Left forelimb (tissue), 1 donor: Measurements from ENCODE around the gene MYO3B.

Experiments
- DNase-seq: peaks from one replicate; pipeline ENCODE4 v3.0.0-alpha.2; 2018; ENCODE audit warnings: low spot score

MYO3B gene

GRCh38 chr2:170371231-170371998, 193.5 kb downstream of the MYO3B start:
- DNase-seq, result no peak

- no peak for DNase-seq
These were observed 197.2 kb downstream of the MYO3B start for GRCh38 chr2:170375192-170375591.

GRCh38 chr2:170377500-170378207, 199.7 kb downstream of the MYO3B start:
- no peak for DNase-seq

- DNase-seq, result no peak
These were observed 202.3 kb downstream of the MYO3B start for GRCh38 chr2:170380267-170380666.

DNA sequence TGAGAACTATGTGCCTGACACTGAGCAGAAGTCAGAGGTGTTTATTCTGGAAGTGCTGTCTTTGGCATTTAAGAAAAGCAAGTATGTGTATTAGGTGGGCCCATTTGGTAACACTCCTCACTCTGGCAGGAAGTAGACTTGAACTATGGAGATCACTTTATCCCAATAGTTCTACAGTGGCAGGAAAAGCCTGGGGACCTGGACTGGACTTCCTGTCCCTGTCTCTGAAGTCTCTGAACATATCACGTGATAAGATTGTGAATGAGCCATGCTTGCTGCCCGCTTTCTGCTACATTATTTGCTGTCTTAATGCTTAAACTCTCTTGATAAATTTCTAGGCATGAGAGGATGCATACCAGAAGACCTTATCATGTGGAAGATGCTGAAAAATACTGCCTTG, 203.7 kb downstream of the MYO3B start:
- DNase-seq, result no peak

- no peak for DNase-seq
These were observed 208.6 kb downstream of the MYO3B start for GRCh38 chr2:170386554-170386953.

DNA sequence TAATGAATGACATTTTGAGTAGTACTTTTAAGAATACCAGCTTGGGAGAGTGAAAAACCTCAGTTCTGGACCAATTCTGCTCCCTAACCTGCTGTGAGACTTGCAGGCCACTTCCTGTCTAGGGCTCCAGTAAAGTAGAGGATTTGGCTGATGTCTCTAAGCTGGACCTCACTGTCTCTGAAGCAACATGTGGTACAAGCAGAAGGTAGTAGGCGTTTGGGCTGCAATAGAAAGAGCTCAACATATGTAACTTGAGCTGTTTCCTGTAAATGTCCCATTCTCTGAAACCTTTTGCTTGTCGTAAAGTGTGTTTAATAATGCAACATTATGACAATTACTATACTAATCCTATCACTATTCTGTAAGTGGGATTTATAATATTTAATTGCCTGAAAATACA, 213.1 kb downstream of the MYO3B start:
- no peak for DNase-seq

- DNase-seq, result no peak
These were observed 213.8 kb downstream of the MYO3B start for GRCh38 chr2:170391697-170392096.

DNA sequence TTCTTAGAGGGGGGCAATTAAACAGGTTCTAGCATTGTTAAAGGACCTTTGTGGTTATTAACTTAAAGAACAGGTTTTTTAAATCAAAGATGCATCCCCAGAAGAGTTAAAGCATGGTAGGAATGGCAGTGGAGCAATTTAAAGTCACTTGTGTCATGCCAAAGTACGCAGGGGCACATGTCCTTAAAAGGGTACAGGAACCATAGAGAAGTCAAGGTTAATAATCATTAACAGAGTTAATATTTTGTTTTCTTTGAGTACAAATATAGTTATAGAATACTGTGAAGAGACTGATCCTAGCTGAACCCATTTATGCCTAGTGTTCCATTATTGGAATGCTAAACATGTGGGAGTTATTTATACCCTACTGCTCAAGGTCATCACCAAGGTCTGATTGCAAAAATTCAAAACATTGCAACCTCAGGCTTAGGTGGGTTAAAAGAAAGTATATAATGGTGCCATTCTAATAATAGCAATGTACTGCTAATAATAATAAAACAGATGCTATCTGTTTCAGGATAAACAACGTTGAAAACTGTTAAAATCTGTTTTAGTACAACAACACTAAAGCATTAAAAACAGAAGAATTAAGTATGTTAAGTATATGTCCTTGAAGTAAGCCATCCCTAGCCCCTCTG, 216.0 kb downstream of the MYO3B start:
- no peak for DNase-seq

- no peak for DNase-seq
These were observed 216.9 kb downstream of the MYO3B start for GRCh38 chr2:170394641-170395387.

DNA sequence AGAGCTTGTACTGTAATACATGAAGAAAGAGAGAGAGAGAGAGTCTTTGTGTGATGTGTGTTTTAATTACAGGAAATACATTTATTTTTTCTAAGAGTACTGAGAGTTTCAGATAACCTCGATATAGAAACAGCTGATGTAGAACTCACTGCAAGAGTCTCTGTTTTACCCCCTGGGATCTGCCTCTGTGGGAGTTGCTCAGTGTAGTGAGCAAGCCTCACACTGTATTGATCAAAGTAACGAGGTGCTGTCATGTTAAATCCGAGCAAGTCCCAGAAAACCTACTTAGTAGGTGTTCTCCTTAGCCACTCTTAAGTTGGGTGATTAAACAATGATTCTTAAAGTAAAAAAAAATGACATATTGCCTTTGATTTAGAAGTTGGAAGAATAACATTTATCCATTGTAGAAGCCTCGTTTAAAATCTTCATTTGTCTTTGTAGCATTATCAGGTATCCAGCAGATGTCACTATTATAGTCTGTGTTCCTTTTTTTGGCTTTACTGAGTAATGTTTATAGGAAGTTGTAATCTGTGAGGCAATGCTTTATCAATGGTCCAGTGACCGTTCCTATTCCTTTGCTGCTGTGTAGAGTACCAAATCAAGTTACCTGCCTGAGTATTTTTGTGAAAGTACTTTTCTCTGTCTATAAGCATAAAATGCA, 219.0 kb downstream of the MYO3B start:
- no peak for DNase-seq

GRCh38 chr2:170401187-170401586, 223.2 kb downstream of the MYO3B start:
- no peak for DNase-seq

DNA sequence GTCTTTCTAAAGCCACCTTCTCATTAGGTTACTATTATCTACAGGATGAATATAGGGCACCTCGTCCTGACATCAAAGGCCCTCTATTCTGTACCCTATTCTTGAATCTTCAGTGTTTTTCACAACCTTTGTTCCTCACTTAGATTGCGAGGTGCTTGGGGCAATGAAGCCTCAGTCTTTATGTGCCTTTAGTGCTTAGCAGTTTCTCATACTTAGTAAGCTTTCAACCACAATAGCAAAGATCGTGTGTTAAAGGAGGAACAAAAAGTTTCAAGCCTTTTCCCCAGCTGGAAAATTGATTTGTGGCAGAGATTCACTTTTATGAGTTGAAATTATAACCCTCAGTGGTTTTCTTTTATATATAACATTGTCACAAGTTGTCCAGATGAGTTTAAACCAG, 226.9 kb downstream of the MYO3B start:
- DNase-seq, result no peak

GRCh38 chr2:170405326-170405725, 227.4 kb downstream of the MYO3B start:
- no peak for DNase-seq

DNA sequence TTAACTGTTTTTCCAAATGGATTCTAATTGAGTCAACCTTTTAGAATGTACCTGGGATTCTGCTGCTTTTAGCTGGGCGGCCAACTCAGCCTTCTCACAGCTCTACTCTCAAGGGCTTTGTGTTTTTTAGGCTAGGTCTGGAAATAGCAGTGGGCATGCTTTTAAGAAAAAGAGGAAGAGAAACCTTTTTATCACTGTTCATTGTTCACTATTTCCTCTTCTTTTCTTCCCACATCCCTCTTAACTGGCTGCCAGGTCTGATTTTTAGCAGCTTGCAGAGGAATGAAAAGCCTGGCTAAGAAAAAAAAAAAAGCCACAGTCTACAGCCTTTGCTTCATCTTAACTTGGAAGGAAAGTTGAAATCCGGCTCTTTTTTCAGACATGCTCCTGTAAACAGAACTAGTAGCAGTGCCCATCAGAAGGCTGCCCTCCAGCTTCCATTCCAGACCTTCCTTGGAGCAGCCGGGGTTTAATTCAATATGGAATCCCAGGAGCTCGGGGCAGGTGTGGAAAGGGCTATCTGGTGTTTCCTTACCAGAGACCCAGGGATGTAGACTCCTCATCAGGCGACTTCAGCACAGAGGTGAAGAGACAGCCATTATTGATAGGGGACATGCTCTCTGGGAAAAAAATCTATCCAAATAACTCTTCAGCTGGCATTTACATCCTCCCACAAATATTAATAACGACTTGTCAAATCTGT, 230.7 kb downstream of the MYO3B start:
- no peak for DNase-seq

- DNase-seq, result no peak
These were observed 231.2 kb downstream of the MYO3B start for GRCh38 chr2:170409164-170409535.

GRCh38 chr2:170411660-170412059, 233.7 kb downstream of the MYO3B start:
- no peak for DNase-seq

- DNase-seq, result no peak
These were observed 243.2 kb downstream of the MYO3B start for GRCh38 chr2:170420961-170421687.

DNA sequence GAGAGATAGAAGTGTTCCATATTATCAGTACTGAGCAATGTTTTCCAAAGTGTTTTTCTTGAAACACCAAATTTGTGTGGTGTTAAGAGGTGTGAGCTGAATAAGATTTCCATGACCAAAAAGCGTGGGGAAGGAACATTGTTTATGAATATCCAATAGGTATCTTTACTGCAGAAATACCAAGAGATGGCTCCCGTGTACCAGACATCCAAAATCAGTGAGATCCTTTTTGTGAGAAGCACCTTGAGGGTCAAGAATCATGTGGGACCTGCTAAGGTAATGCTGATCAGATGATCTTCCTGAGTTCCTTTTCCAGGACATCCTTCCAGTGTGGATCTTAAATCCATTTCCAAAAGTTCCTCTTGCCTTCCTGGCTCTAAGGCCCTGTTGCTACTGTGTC, 246.0 kb downstream of the MYO3B start:
- no peak for DNase-seq

DNA sequence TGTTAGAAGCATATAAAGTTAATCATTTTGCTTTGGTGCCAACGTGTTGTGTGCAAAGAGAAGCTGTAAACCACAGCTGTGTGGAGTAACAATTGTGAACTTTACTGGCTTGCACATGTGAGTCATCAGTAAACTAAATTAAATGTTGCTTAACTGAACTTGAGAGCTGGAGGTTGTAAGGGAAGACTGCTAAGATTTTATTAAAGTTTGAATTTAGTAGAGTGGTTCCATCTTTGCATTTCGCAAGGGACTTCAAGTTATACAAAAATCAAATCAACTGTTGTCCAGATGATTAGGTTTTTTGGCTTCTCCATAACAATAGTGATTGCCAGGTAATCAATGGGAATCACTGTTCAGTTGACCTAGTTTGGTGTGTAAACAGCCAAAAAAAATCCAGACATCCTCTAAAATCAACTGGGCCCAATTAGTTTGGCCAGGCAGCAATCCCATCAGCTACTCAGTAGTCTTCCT, 247.4 kb downstream of the MYO3B start:
- DNase-seq, result no peak
